Sigmoid colon (tissue), 3 donors: ENCODE results near the gene SMARCA1.

Source experiments
- CTCF ChIP-seq, 4 experiments: fragments of 450-650 bp in 3 of 4; fragments of 200-600 bp in 1 of 4; IDR thresholded peaks; one replicate each; pipeline ENCODE4 v1.5.1; 2016 to 2019; ENCODE audit warnings: antibody characterized with exemption in 4 of 4, mild to moderate bottlenecking in 3 of 4, moderate library complexity in 2 of 4
- POLR2A ChIP-seq, 2 donors: fragments of 450-650 bp; IDR thresholded peaks; one replicate each; pipeline ENCODE4 v1.6.1; 2016; ENCODE audit warnings: antibody characterized with exemption in 2 of 2, mild to moderate bottlenecking in 2 of 2, moderate library complexity in 2 of 2

DNA sequence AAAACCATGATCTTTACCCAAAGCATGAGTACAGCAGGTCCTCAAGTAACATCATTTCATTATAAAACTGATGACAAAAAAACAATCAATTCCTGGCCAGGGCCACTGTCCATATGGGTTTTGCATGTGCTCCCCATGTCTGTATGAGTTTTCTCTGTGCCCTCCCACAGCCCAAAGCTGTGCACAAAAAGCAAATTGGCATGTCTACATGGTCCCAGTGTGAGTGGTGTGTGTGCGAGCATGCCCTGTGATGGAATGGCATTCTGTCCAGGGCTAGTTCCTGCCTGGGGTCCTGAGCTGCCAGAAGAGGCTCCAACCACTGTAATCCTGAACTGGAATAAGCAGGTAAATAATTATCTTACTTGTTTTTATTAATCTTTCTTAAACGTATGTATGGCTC lies 28.4 kb downstream of the SMARCA1 start:
- TF ChIP-seq POLR2A (IDR thresholded peaks at IDR 0.05) (no peak), CTCF (IDR thresholded peaks at IDR 0.05) (no peak)
